GM10248 (cell line): ENCODE data around the gene TSPAN5.

ENCODE experiments used
- CTCF ChIA-PET: fragments of 300-600 bp; sonication (Branson Sonifier 250); formaldehyde crosslinking; extraction: SDS; loops from one replicate; lab custom pipeline; 2021; ENCODE audit warnings: antibody characterized with exemption; lab: Yijun Ruan, JAX
- POLR2A ChIA-PET: fragments of 350-650 bp; sonication (Branson Sonifier 250); formaldehyde crosslinking; extraction: SDS; loops from one replicate; lab custom pipeline; 2020; ENCODE audit warnings: antibody characterized with exemption; lab: Yijun Ruan, JAX
- DNase-seq: peaks from one replicate; pipeline ENCODE4 v3.0.0; 2012; ENCODE audit errors: extremely low spot score
- CTCF ChIP-seq: IDR thresholded peaks from 2 replicates; pipeline ENCODE4 v1.5.1; 2012; ENCODE audit warnings: mild to moderate bottlenecking, low read depth; ENCODE audit errors: extremely low read depth, missing control alignments, control extremely low read depth

The TSPAN5 gene

DNA sequence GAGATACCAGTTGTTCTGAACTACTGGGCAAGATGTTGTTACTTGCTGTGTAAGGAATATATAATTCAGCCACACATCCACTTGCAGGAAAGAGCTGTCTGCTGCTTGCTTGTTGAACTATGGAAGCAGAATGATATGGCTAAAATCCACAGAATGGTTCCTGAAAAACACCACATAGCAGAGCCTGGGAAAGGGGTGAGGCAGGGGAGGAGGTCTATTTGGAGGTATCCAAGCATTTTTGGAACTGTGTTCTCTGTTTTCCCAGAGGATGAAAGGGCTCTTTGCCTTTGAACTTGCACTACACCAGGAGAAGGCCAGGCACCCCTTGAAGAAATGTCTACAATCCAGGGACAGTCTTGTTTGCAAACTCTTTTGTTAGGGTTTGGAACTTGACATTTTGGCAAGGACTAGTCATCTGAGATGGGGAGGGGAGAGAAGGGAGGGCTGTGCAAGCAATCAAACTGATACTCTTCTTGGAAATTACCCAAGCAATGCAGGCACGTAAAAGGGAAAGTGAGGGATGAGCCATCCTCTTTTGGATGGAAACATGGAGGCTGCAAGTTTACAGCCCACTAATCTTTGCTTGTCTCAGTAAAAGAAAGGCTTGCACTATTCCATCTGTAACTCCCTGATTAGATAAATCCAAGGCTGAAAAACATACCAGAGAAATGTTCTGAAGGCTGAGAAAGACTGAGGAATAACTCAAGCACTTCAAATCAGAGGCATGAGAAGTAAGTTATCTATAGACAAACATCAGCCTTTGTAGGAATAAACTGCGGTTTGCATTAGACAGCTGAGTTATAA, 141.0 kb downstream of the TSPAN5 start:
- no peak for TF ChIP-seq CTCF
- ChIA-PET POLR2A (no interaction called here), CTCF (no interaction called here)
- no peak for DNase-seq

GRCh38 chr4:98516441-98517217, 141.8 kb downstream of the TSPAN5 start:
- ChIA-PET POLR2A (no interaction called here), CTCF (interaction anchor here (1.2 to 2.0 kb wide), 3 partner anchors 10 to 49 kb away, joined by 3 to 11 read pairs (median 4); no protein-coding TSS in a partner anchor)
- no peak for TF ChIP-seq CTCF
- DNase-seq = no peak

DNA sequence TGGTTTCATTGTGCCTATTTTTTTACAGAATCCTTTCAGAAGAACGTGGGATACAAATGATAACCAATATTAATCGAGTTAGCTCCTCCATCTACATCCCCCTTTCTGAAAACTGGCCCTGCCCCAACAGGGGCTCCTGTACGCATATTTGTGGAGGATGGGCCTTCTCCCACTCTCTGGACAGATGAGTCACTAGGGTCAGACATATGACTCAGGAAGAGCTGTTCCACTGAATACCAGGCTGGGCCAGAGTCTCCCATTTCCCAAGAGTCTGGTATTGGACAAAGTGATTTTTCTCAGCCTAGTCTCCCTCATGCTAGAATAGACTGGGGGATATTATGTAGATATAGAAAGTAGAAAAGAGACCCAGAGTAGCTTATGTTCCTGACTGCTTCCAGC, 142.4 kb downstream of the TSPAN5 start:
- CTCF ChIA-PET = interaction anchor here (1.2 to 2.0 kb wide), 3 partner anchors 10 to 48 kb away, joined by 3 to 11 read pairs (median 4); no protein-coding TSS in a partner anchor
- DNase-seq = no peak
- POLR2A ChIA-PET = no interaction called here
- TF ChIP-seq CTCF = no peak

DNA sequence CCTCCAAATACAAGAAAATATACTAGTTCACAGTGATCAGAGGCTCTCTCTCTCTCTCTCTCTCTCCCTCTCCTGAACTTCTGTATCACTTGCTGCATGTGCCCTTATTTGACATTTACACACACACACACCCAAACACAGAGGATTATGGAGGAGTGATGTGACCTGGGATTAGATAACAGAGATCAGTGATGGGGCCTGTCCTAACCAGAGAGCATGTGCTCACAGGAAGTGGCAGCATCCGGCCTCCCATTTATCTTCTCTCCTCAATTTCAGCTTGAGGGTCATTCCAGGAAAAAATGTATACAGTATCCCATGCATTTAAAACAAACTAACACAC, 143.0 kb downstream of the TSPAN5 start:
- POLR2A ChIA-PET = no interaction called here
- TF ChIP-seq CTCF = no peak
- DNase-seq = no peak
- CTCF ChIA-PET = interaction anchor here (0.5 to 2.0 kb wide), 4 partner anchors 9 to 48 kb away, joined by 3 to 11 read pairs (median 4); no protein-coding TSS in a partner anchor

DNA sequence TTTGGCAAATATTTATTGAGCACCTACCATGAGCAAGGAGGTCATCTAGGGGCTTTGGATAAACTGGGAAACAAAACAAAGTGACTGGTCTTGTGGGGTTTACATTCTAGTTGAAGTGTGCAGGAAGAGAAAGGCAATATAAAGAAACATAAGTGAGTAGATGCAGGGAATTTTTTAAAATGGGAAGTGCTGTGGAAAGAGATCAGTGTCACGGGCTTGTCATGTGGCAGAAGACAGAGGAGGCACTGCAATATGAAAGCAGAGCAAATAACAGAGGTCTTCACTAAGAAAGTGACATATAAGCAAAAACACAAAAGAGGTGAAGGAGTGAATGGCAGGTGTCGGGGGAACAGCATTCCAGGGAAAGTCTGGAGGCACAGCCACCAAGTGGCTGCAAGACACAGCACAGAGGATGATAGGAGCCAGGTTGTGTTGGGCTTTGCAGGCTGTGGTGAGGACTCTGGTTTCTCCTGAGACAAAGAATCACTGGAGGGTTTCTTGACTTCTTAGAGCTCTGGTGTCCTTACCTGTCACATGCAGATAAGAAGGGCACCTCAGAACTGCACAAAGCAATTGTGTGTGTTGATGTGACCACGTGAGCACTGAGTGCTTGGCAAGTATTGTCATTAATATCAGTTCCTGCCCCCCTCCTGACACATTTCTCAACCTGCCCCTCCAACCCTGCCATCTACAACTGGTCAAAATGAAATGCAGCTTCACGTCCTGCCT, 143.5 kb downstream of the TSPAN5 start:
- ChIA-PET POLR2A (no interaction called here), CTCF (interaction anchor here (0.5 to 2.0 kb wide), 3 partner anchors 13 to 47 kb away, joined by 3 to 11 read pairs (median 4); no protein-coding TSS in a partner anchor)
- DNase-seq = no peak
- no peak for TF ChIP-seq CTCF

DNA sequence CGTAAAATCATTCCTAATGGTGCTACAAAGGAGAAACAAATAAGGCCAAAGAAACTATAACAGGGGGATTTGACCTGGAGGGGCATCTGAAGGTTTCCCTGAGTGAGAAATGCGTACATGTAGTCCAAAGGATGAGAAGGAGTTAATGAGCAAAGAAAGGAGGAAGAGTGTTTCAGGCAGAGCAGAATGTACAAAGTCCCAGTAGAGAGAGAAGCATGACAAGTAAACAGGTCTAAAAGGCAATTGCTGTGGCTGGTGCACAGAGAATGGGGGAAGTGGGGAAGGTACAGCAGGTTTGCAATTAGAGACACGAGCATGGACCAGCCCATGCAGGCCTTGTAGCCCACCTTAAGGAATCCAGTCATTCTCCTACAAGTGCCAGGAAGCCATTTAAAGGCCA, 145.5 kb downstream of the TSPAN5 start:
- no peak for TF ChIP-seq CTCF
- no peak for DNase-seq
- ChIA-PET CTCF (no interaction called here), POLR2A (no interaction called here)
